ENCODE measurements around the gene MRTFA. TPM values are rescaled to one million over a fixed set of nuclear protein-coding genes. Genes with fewer than 3 reads are reported as not detected.
"Not testable (repeated sequence)": the region's sequence is repeated elsewhere in the genome, so short reads cannot be mapped to it uniquely, and the experiment has no call there.

The MRTFA gene
- total RNA-seq, 1 donor from 2014 or later: 26.4 TPM

DNA sequence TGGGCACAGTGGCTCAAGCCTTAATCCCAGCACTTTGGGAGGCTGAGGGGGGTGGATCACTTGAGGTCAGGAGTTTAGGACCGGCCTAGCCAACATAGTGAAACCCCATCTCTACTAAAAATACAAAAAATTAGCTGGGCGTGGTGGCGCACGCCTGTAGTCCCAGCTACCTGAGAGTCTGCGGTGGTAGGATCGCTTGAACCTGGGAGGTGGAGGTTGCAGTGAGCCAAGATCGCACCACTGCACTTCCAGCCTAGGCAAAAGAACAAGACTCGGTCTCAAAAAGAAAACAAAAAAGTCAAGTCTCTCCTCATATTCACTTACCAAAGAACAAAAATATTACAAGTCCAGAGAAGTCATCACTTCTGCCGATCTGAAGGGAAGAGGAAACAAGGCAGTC, 51.8 kb downstream of the MRTFA start:
- ATAC-seq (ENCODE audit: poor library complexity); DNase-seq; intact Hi-C loops (cut with DNase I): not testable (repeated sequence)

GRCh38 chr22:40583053-40583741, 53.3 kb downstream of the MRTFA start:
- intact Hi-C loops (cut with DNase I): no loop called here
- DNase-seq (no peak), ATAC-seq (ENCODE audit: poor library complexity) (no peak)

DNA sequence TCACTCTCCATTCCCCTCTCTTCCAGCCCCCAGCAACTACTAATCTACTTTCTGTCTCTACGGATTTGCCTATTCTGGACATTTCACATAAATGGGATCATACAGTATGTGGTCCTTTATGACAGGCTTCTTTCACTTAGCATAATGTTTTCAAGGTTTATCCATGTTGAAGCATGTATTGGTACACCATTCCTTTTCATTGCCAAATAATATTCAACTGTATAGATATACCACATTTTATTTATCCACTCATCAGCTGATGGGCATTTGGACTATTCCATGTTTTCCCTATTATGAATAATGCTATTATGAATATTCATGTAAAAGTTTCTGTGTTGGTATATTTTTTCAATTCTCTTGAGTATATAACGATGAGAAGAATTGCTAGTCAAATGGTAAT, 54.5 kb downstream of the MRTFA start:
- DNase-seq (no peak), ATAC-seq (ENCODE audit: poor library complexity) (no peak)
- intact Hi-C loops (cut with DNase I): no loop called here

- ATAC-seq (ENCODE audit: poor library complexity) (no peak), DNase-seq (no peak)
- intact Hi-C loops (cut with DNase I): no loop called here
Observed at GRCh38 chr22:40580631-40581030, 55.9 kb downstream of the MRTFA start.

DNA sequence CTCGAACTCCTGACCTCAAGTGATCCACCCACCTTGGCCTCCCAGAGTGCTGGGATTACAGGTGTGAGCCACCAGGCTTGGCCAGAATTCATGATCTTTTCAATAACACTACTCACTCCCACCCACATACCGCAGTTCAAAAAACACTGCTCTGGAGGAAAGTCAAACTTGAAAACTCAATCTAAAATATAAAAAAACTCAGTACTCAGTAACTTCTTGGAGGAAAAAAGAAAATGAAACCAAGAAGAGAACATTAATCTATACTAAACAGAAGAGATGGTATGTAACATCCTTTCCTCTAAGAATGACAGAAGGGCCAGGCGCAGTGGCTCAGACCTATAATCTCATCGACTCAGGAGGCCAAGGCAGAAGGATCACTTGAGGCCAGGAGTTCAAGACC, 58.3 kb downstream of the MRTFA start:
- intact Hi-C loops (cut with DNase I): no loop called here
- DNase-seq (no peak), ATAC-seq (ENCODE audit: poor library complexity) (no peak)

DNA sequence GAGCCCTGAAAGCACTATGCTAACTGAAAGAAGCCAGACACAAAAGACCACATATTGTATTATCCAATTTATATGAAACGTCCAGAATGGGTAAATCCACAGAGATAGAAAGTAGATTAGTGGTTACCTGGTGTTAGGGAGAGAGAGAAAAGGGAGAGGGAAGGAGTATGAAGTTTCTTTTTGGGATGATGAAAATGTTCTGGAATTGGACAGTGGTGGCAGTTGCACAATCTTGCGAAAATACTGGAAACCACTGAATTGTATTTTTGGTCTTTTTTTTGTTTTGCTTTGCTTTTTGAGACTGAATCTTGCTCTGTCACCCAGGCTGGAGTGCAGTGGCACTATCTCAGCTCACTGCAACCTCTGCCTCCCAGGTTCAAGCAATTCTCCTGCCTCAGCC, 63.5 kb downstream of the MRTFA start:
- peak; percentile 68 for ATAC-seq (ENCODE audit: poor library complexity)
- intact Hi-C loops (cut with DNase I): no loop called here
- no peak for DNase-seq

GRCh38 chr22:40571887-40572286, 64.6 kb downstream of the MRTFA start:
- DNase-seq (no peak), ATAC-seq (ENCODE audit: poor library complexity) (no peak)
- intact Hi-C loops (cut with DNase I): no loop called here

- DNase-seq (no peak), ATAC-seq (ENCODE audit: poor library complexity) (no peak)
- intact Hi-C loops (cut with DNase I): no loop called here
Observed at GRCh38 chr22:40567626-40568328, 68.7 kb downstream of the MRTFA start.

DNA sequence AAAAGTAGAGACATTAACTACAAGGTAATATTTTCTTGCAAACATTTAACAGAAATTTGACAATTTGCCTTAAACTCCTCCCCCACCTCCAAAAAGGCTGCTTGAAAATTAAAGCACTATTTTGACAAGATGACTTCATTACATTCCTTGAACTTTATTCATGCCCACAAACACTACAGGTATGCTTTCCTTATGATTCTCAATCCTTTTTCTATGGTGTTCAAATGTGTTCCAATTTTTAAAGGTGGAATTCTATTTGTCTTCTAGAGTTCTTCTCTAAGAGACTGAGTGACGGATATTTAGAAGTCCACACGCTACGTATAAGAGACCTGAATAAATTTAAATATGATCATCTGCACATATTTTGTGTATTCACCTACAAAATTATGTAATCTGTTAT, 69.4 kb downstream of the MRTFA start:
- ATAC-seq (ENCODE audit: poor library complexity): no peak

DNA sequence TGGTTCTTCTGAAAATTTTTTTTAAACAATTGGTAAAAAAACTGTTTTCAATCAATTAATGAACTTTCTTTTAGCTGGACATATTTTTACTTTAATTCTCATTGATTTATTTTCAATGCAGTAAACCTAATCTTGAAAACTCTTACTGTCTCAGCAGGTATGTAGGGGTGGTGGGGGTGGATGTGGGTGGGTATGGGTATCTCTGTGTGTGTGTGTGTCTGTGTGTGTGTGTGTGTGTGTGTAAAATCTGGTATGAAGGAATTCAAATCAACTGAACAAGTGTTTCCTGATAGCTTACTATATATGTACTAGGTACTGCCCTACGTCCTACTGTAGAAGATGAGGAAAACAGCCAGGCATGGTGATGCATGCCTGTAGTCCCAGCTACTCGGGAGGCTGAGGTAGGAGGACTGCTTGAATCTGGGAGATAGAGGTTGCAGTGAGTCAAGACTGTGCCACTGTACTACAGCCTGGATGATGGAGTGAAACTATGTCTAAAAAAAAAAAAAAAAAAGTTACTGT, 75.5 kb downstream of the MRTFA start:
- DNase-seq: no peak
- no peak for ATAC-seq (ENCODE audit: poor library complexity)
- intact Hi-C loops (cut with DNase I): no loop called here

More for the DNA sequence above, 69.4 kb downstream of the MRTFA start:
- intact Hi-C loops (cut with DNase I): no loop called here
- DNase-seq: no peak

DNA sequence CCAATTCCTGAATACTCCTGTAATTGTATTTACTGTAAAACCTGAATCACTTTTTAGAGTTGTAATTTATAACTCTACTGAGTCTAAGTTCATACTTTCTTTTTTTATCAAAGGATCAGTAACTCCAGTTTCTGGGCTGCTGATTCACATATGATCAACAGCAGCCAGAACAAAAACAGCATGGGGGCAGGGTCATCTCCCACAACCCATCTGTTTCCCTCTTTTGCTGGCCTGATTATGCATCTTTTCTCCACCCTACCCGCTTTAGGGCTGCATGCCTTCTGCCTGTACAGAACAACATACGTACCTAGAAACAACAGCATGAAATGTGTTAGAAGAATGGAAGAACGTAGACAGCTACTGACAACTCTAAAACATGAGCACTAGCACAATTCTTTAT, 76.0 kb downstream of the MRTFA start:
- intact Hi-C loops (cut with DNase I): no loop called here
- no peak for ATAC-seq (ENCODE audit: poor library complexity)
- no peak for DNase-seq

DNA sequence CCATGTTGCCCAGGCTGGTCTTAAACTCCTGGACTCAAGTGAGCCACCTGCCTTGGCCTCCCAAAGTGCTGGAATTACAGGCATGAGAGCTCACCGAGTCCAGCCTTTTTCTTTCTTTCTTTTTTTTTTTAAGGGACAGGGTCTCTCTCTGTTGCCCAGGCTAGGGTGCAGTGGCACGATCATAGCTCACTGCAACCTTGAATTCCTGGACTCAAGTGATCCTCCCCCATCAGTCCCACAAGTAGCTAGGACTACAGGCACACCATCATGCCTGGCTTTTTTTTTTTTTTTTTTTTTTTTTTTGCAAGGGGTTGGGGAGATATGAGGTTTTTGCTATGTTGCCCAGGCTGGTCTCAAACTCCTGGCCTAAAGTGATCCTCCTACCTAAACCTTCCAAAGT, 78.5 kb downstream of the MRTFA start:
- DNase-seq: no peak
- no peak for ATAC-seq (ENCODE audit: poor library complexity)
- intact Hi-C loops (cut with DNase I): no loop called here

DNA sequence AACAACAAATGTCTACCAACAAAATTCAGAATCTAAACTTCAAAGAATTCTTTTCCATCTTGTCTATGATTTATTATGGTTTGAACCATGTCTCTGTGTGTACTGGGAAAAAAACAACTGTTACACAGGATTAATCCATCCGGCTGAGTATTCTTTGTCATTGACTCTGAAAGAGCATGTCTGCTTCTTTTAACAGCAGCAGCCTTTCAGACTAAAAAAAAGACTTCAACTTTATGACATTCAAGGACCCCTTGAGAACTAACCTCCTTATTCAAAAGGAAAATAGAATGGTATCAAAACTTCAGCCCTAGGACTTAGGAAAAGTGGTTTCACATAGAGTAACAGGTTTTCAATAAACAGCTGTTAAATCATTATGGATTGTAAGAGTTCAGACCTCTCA, 79.9 kb downstream of the MRTFA start:
- intact Hi-C loops (cut with DNase I): no loop called here
- ATAC-seq (ENCODE audit: poor library complexity) (no peak), DNase-seq (no peak)

DNA sequence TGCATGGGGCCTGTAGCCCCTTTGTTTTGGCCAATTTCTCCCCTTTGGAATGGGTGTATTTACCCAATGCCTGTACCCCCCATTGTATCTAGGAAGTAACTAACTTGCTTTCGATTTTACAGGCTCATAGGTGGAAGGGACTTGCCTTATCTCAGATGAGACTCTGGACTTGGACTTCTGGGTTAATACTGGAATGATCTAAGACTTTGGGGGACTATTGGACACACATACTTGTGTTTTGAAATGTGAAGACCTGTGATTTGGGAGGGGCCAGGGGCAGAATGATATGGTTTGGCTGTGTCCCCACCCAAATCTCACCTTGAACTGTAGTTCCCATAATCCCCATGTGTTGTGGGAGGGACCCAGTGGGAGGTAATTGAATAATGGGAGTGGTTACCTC, 82.5 kb downstream of the MRTFA start:
- intact Hi-C loops (cut with DNase I); DNase-seq; ATAC-seq (ENCODE audit: poor library complexity): not testable (repeated sequence)

- no peak for DNase-seq
- ATAC-seq (ENCODE audit: poor library complexity): no peak
- intact Hi-C loops (cut with DNase I): loop anchor here (2.0 kb wide), 1 partner anchor 94 kb away; no protein-coding TSS in a partner anchor
Observed at GRCh38 chr22:40553014-40553554, 83.4 kb downstream of the MRTFA start.

DNA sequence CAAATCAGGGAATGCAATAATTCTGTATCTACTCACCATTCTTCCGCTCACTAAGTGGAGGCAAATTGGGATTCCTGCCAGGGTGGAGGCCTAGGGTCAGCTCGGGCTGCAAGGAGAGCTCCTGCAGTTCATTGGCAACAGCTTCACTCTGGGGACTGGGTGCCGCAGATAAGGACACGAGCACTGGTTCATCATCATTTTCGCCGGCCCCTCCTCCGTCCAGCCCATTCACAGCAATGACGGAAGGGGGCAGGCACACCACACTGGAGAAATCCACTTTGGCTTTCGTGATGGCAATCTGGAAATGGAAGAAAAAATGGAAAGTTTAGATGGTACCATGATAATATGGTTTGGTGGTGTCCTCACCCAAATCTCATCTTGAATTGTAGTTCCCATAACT, 84.4 kb downstream of the MRTFA start:
- intact Hi-C loops (cut with DNase I): loop anchor here (2.0 kb wide), 1 partner anchor 95 kb away; no protein-coding TSS in a partner anchor
- peak; percentile 82 for DNase-seq

GRCh38 chr22:40547729-40548143, 88.8 kb downstream of the MRTFA start:
- no peak for DNase-seq
- no peak for ATAC-seq (ENCODE audit: poor library complexity)
- intact Hi-C loops (cut with DNase I): no loop called here

More for the DNA sequence above, 84.4 kb downstream of the MRTFA start:
- ATAC-seq (ENCODE audit: poor library complexity): peak; percentile 93

- ATAC-seq (ENCODE audit: poor library complexity) (no peak), DNase-seq (no peak)
- intact Hi-C loops (cut with DNase I): no loop called here
Observed at GRCh38 chr22:40544758-40545157, 91.8 kb downstream of the MRTFA start.

DNA sequence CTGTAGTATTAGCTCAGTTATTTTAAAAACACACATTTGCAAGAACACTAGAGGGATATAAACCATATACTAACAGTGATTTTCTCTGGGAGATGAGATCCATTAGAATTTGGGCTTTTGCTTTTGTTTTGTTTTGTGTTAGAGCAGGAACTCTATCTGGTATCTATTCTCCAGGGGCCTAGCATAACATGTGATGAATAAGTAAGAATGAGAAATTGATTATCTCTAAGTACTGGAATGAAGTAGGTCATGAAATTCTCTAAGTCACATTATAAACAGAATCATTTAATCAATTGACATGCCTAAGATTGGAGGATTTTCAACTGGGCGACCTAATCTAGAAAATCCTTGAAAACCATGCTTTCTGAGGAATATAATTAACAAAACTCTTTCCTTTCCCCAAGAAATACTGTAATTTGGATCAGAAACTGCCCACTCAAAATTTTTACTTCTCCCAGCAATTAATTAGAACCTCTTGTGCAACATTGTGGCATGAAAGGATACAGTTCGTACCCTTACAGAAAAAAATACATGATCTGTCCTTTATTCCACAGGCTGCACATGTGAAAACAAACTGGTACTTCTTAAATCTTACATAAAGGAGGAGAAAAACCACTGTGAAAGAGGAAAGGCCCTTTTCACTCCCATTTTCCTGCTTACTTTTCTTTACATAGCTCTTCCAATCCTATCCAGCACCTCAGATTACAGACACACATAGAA, 93.5 kb downstream of the MRTFA start:
- intact Hi-C loops (cut with DNase I): no loop called here
- no peak for ATAC-seq (ENCODE audit: poor library complexity)
- DNase-seq: no peak

All from Right ventricle myocardium superior (tissue), 1 donor.